IMR-90 (cell line): ENCODE data around the gene AQP5. TPM values are rescaled to one million over a fixed set of nuclear protein-coding genes. Genes with fewer than 3 reads are reported as not detected.

Experiments used
- ATAC-seq: fragments of 200-7000 bp; cut with Tn5 transposase; 2 replicates; pipeline ENCODE4 v1.9.1; 2020; ENCODE audit warnings: low read depth, mild to moderate bottlenecking, moderate library complexity
- BruUV-seq: library from RNA; stranded (reverse); fragments of 400-500 nt; replicated peaks from 2 replicates; lab custom pipeline; 2021; lab: Mats Ljungman, UMichigan
- CTCF ChIA-PET: fragments of 300-600 bp; formaldehyde crosslinking; extraction: SDS; loops from one replicate; lab custom pipeline; 2021; ENCODE audit warnings: antibody characterized with exemption; lab: Yijun Ruan, JAX
- POLR2A ChIA-PET: fragments of 300-600 bp; sonication (Branson Sonifier 250); formaldehyde crosslinking; loops from one replicate; lab custom pipeline; 2022; ENCODE audit warnings: antibody characterized with exemption; ENCODE audit not compliant: unreplicated experiment; lab: Charles Lee
- DNase-seq: peaks from one replicate; pipeline ENCODE4 v3.0.0; 2013
- H2AFZ ChIP-seq: replicated peaks from 2 replicates; pipeline ENCODE3; 2013; ENCODE audit warnings: low read length, mild to moderate bottlenecking; ENCODE audit not compliant: poor library complexity
- H2AK5ac ChIP-seq: 2 replicates; pipeline ENCODE4 v1.6.1; 2013; ENCODE audit warnings: low read depth, low read length, inconsistent platforms
- H2AK9ac ChIP-seq: replicated peaks from 2 replicates; pipeline ENCODE3; 2013; ENCODE audit warnings: mild to moderate bottlenecking, low read depth, low read length, moderate library complexity; ENCODE audit not compliant: poor library complexity
- H2BK120ac ChIP-seq: 2 replicates; pipeline ENCODE4 v1.6.1; 2013; ENCODE audit warnings: low read depth, low read length, inconsistent platforms
- H2BK15ac ChIP-seq: 3 replicates; pipeline ENCODE4 v1.6.1; 2013; ENCODE audit warnings: low read depth, low read length, inconsistent platforms
- H2BK20ac ChIP-seq: 2 replicates; pipeline ENCODE4 v1.6.1; 2013; ENCODE audit warnings: low read depth, mild to moderate bottlenecking, inconsistent platforms, low read length, moderate library complexity
- H2BK5ac ChIP-seq: 2 replicates; pipeline ENCODE4 v1.6.1; 2013; ENCODE audit warnings: mild to moderate bottlenecking, low read depth, low read length, inconsistent platforms; ENCODE audit not compliant: poor library complexity, severe bottlenecking
- H3K14ac ChIP-seq: replicated peaks from 2 replicates; pipeline ENCODE4 v1.6.1; 2013; ENCODE audit warnings: low read depth, low read length, inconsistent platforms
- H3K18ac ChIP-seq: 2 replicates; pipeline ENCODE4 v1.6.1; 2013; ENCODE audit warnings: low read depth, low read length, control low read depth
- H3K23ac ChIP-seq: 2 replicates; pipeline ENCODE4 v1.6.1; 2013; ENCODE audit warnings: low read depth, low read length, inconsistent platforms
- H3K27ac ChIP-seq: 2 replicates; pipeline ENCODE4 v1.5.1; 2013; ENCODE audit warnings: mild to moderate bottlenecking, control low read depth, low read length; ENCODE audit not compliant: insufficient read depth
- H3K27me3 ChIP-seq: 2 replicates; pipeline ENCODE4 v1.6.1; 2013; ENCODE audit warnings: low read length; ENCODE audit not compliant: control insufficient read depth, insufficient read depth
- H3K36me3 ChIP-seq: 2 replicates; pipeline ENCODE4 v1.6.1; 2013; ENCODE audit warnings: low read length, mixed read lengths; ENCODE audit not compliant: control insufficient read depth, insufficient read depth
- H3K4ac ChIP-seq: 2 replicates; pipeline ENCODE4 v1.6.1; 2013; ENCODE audit warnings: low read depth, low read length, inconsistent platforms
- H3K4me1 ChIP-seq: 2 replicates; pipeline ENCODE4 v1.6.1; 2013; ENCODE audit warnings: low read length, mixed read lengths; ENCODE audit not compliant: control insufficient read depth, insufficient read depth
- H3K4me2 ChIP-seq: 2 replicates; pipeline ENCODE4 v1.6.1; 2013; ENCODE audit warnings: low read depth, mild to moderate bottlenecking, control low read depth, low read length, moderate library complexity
- H3K4me3 ChIP-seq: 2 replicates; pipeline ENCODE4 v1.5.1; 2013; ENCODE audit warnings: low read depth, mild to moderate bottlenecking, control low read depth, low read length, moderate library complexity; ENCODE audit not compliant: insufficient read depth
- H3K56ac ChIP-seq: 2 replicates; pipeline ENCODE4 v1.6.1; 2013; ENCODE audit warnings: low read length, inconsistent platforms; ENCODE audit not compliant: insufficient read depth; ENCODE audit errors: extremely low read depth
- H3K79me1 ChIP-seq, 2 experiments: 2 replicates each; pipeline ENCODE4 v1.6.1; 2013; ENCODE audit warnings: low read length in 2 of 2, inconsistent platforms in 1 of 2, low read depth in 1 of 2
- H3K9ac ChIP-seq: 2 replicates; pipeline ENCODE4 v1.6.1; 2013; ENCODE audit warnings: low read depth, low read length, control low read depth
- H3K9me1 ChIP-seq: 2 replicates; pipeline ENCODE4 v1.6.1; 2013; ENCODE audit warnings: low read length, inconsistent platforms; ENCODE audit not compliant: insufficient read depth
- H3K9me3 ChIP-seq: 2 replicates; pipeline ENCODE4 v1.6.1; 2013; ENCODE audit warnings: low read length; ENCODE audit not compliant: control insufficient read depth, insufficient read depth
- H4K20me1 ChIP-seq: 2 replicates; pipeline ENCODE4 v1.6.1; 2013; ENCODE audit warnings: low read length, inconsistent platforms; ENCODE audit not compliant: insufficient read depth
- H4K5ac ChIP-seq: 2 replicates; pipeline ENCODE4 v1.6.1; 2013; ENCODE audit warnings: mild to moderate bottlenecking, low read depth, low read length, control low read depth
- H4K8ac ChIP-seq, 2 experiments: 2 replicates each; pipeline ENCODE4 v1.6.1; 2013; ENCODE audit warnings: low read depth in 2 of 2, low read length in 2 of 2, control low read depth in 1 of 2, inconsistent platforms in 1 of 2
- H4K91ac ChIP-seq: 2 replicates; pipeline ENCODE4 v1.6.1; 2013; ENCODE audit warnings: low read depth, low read length, inconsistent platforms; ENCODE audit not compliant: insufficient read depth
- BHLHE40 ChIP-seq: fragments of 150-350 bp; IDR thresholded peaks from 2 replicates; pipeline ENCODE4 v1.6.1; 2016; ENCODE audit warnings: mild to moderate bottlenecking, low read depth, low read length
- FOS ChIP-seq: fragments of 150-350 bp; IDR thresholded peaks from 2 replicates; pipeline ENCODE4 v1.6.1; 2016; ENCODE audit warnings: low read depth, low read length
- MAFK ChIP-seq: IDR thresholded peaks from 2 replicates; pipeline ENCODE4 v1.6.1; 2012; ENCODE audit warnings: low read depth, low read length, improper control_type of control experiment
- MAZ ChIP-seq: IDR thresholded peaks from 2 replicates; pipeline ENCODE4 v1.6.1; 2012; ENCODE audit warnings: low read depth, mild to moderate bottlenecking, low read length, improper control_type of control experiment, moderate library complexity, borderline replicate concordance
- MXI1 ChIP-seq: IDR thresholded peaks from 2 replicates; pipeline ENCODE4 v1.6.1; 2012; ENCODE audit warnings: low read depth, mild to moderate bottlenecking, low read length, moderate library complexity, borderline replicate concordance
- POLR2A ChIP-seq: IDR thresholded peaks from 2 replicates; pipeline ENCODE4 v1.6.1; 2012; ENCODE audit warnings: mild to moderate bottlenecking, low read depth, low read length
- RAD21 ChIP-seq: IDR thresholded peaks from 2 replicates; pipeline ENCODE4 v1.6.1; 2012; ENCODE audit warnings: low read length, improper control_type of control experiment
- RCOR1 ChIP-seq: IDR thresholded peaks from 2 replicates; pipeline ENCODE4 v1.6.1; 2012; ENCODE audit warnings: mild to moderate bottlenecking, low read length, improper control_type of control experiment; ENCODE audit not compliant: insufficient replicate concordance
- WGBS, 2 experiments: methylation state at CpG; one replicate each; pipeline versions ENCODE4 v1.1.5 to v1.1.7; 2013; ENCODE audit warnings: missing lambda C conversion rate in 2 of 2; ENCODE audit not compliant: insufficient read length in 1 of 2; ENCODE audit errors: extremely low coverage in 2 of 2; 5-methylcytosine and 5-hydroxymethylcytosine counted together
- dilution Hi-C: fragments of 300-500 bp; cut with HindIII; formaldehyde crosslinking; loops from one replicate; pipeline ENCODE4 v1.14.3; 2018; ENCODE audit warnings: low sequenced_read_pairs; ENCODE audit not compliant: unreplicated experiment
- in situ Hi-C: fragments of 300-500 bp; cut with MboI; formaldehyde crosslinking; loops from 3 replicates; pipeline ENCODE4 v1.14.3; 2019; ENCODE audit warnings: low sequenced_read_pairs, inconsistent platforms, mixed read lengths
- intact Hi-C: fragments of 100-400 bp; cut with micrococcal nuclease; formaldehyde crosslinking; loops from 2 replicates; pipeline ENCODE4 v1.10.0; 2022
- polyA plus RNA-seq, 3 experiments: library from polyadenylated mRNA; depleted of rRNA; stranded (reverse); fragments of >200 nt; gene quantifications; 2 replicates each; pipeline ENCODE4 v1.2.3, GENCODE V29; 2012; ENCODE audit warnings: low replicate concordance in 1 of 3
- total RNA-seq: library from RNA; depleted of rRNA; stranded (reverse); fragments of >200 nt; gene quantifications from 2 replicates; pipeline ENCODE4 v1.2.3, GENCODE V29; 2012
- TF ChIP-seq, protein P1 (sequence below): fragments of 150-350 bp; IDR thresholded peaks from 2 replicates; pipeline ENCODE4 v1.6.1; 2016; ENCODE audit warnings: low read depth, mild to moderate bottlenecking, low read length, moderate library complexity, borderline replicate concordance

The AQP5 gene
- total and polyA plus RNA-seq, 2 of the 4 experiments (the other 2 are of a cell fraction), result not detected

DNA sequence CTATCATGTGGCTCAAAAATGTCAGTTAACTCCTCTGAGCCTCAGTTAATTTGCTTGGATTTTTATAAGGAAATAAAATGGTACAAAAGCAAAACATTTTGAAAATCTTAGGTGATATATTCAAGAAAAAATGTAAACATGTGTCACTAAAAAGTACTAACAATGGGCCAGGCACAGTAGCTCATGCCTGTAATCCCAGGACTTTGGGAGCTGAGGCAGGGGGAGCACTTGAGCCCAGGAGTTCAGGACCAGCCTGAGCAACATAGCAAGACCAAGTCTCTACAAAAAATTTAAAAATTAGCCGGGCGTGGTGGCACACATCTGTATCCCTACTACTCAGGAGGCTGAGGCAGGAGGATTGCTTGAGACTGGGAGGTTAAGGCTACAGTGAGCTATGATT, 36.8 kb downstream of the AQP5 start:
- Histone ChIP-seq H2AK9ac (no peak overlapping the region), H3K4me2 (no peak overlapping the region), H2BK15ac (no peak overlapping the region), H2BK120ac (no peak overlapping the region), H2BK5ac (no peak overlapping the region), H3K27ac (no peak overlapping the region; the same call in 1 of the 2 replicates), H4K91ac (no peak overlapping the region), H3K18ac (no peak overlapping the region), H3K9me1 (no peaks in the 10 kb centered on the region), H4K5ac (no peak overlapping the region), H3K14ac (no peak overlapping the region), H2BK20ac (no peak overlapping the region), H4K20me1 (no peaks in the 10 kb centered on the region), H3K4me1 (no peaks in the 10 kb centered on the region; the same call in 1 of the 2 replicates), H4K8ac (no peak overlapping the region), H3K56ac (no peak overlapping the region), H3K23ac (no peak overlapping the region), H3K9me3 (no peaks in the 10 kb centered on the region), H3K4ac (no peak overlapping the region), H3K36me3 (peaks cover 6% of the 10 kb centered on the region), H3K9ac (no peak overlapping the region), H2AK5ac (no peak overlapping the region), H3K79me1 (peaks cover 2 to 6% of the 10 kb centered on the region in 2 experiments; a peak in 3 of 4 replicates), H2AFZ (no peak overlapping the region), H3K4me3 (no peak overlapping the region), H3K27me3 (no peaks in the 10 kb centered on the region)
- dilution Hi-C loops (no loop called here), in situ Hi-C loops (no loop called here), intact Hi-C loops (no loop called here)
- ChIA-PET CTCF (interaction anchor here (0.6 kb wide), 1 partner anchor 1112 kb away, joined by 6 read pairs; no protein-coding TSS in a partner anchor), POLR2A (no interaction called here)
- WGBS, 2 experiments, result no CpG with 5 or more reads among the region's 2 CpGs
- no peak for DNase-seq
- TF ChIP-seq RCOR1 (no peak), FOS (no peak), BHLHE40 (no peak), MAFK (no peak), POLR2A (no peak), RAD21 (no peak), MAZ (no peak), MXI1 (no peak)
- TF ChIP-seq, protein P1, sequence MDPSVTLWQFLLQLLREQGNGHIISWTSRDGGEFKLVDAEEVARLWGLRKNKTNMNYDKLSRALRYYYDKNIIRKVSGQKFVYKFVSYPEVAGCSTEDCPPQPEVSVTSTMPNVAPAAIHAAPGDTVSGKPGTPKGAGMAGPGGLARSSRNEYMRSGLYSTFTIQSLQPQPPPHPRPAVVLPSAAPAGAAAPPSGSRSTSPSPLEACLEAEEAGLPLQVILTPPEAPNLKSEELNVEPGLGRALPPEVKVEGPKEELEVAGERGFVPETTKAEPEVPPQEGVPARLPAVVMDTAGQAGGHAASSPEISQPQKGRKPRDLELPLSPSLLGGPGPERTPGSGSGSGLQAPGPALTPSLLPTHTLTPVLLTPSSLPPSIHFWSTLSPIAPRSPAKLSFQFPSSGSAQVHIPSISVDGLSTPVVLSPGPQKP, result no peak
- no TSS peak for BruUV-seq
- ATAC-seq, result no peak
